ENCODE data around the gene SESN1.

- TF ChIP-seq POLR2AphosphoS5 (IDR thresholded peaks at IDR 0.05): no peak
- TF ChIP-seq EP300 (IDR thresholded peaks at IDR 0.05): no peak
Observed at GRCh38 chr6:109050447-109051102, 44.1 kb downstream of the SESN1 start.

All from upper lobe of left lung (tissue), 4 donors.